Hepatocyte (in vitro differentiated cells): ENCODE data around the gene BOK. TPM values are rescaled to one million over a fixed set of nuclear protein-coding genes. Genes with fewer than 3 reads are reported as not detected.

Experiments
- DNase-seq: peaks from one replicate; pipeline ENCODE4 v3.0.0-alpha.2; 2016; ENCODE audit warnings: low spot score
- H2AFZ ChIP-seq: fragments of 200-600 bp; sonication (generic); 2 replicates; pipeline ENCODE4 v1.6.0; 2016; ENCODE audit warnings: antibody characterized with exemption, mild to moderate bottlenecking
- H3K27ac ChIP-seq: fragments of 200-600 bp; sonication (generic); 2 replicates; pipeline ENCODE4 v1.5.1; 2016; ENCODE audit warnings: mild to moderate bottlenecking
- H3K27me3 ChIP-seq: fragments of 200-600 bp; sonication (generic); 2 replicates; pipeline ENCODE4 v1.6.1; 2016
- H3K36me3 ChIP-seq: fragments of 200-600 bp; sonication (generic); replicated peaks from 2 replicates; pipeline ENCODE4 v1.5.1; 2016; ENCODE audit warnings: low read depth; ENCODE audit not compliant: insufficient read depth
- H3K4me1 ChIP-seq: fragments of 200-600 bp; sonication (generic); 2 replicates; pipeline ENCODE4 v1.5.1; 2016; ENCODE audit warnings: mild to moderate bottlenecking, moderate library complexity; ENCODE audit not compliant: insufficient read depth
- H3K4me2 ChIP-seq: fragments of 200-600 bp; sonication (generic); 2 replicates; pipeline ENCODE4 v1.6.0; 2016
- H3K4me3 ChIP-seq: fragments of 200-600 bp; sonication (generic); 2 replicates; pipeline ENCODE4 v1.5.1; 2016; ENCODE audit warnings: mild to moderate bottlenecking
- H3K79me2 ChIP-seq: fragments of 200-600 bp; sonication (generic); 2 replicates; pipeline ENCODE4 v1.6.0; 2017; ENCODE audit warnings: mild to moderate bottlenecking
- H3K9me2 ChIP-seq: fragments of 200-600 bp; sonication (generic); replicated peaks from 2 replicates; pipeline ENCODE4 v1.6.0; 2017; ENCODE audit warnings: mild to moderate bottlenecking; ENCODE audit not compliant: insufficient read depth
- H3K9me3 ChIP-seq: fragments of 200-600 bp; sonication (generic); 2 replicates; pipeline ENCODE4 v1.5.1; 2016; ENCODE audit warnings: low read depth, mild to moderate bottlenecking
- H4K20me1 ChIP-seq: fragments of 200-600 bp; sonication (generic); 2 replicates; pipeline ENCODE4 v1.6.0; 2016; ENCODE audit warnings: mild to moderate bottlenecking; ENCODE audit not compliant: insufficient read depth, poor library complexity, severe bottlenecking
- EZH2 ChIP-seq: fragments of 200-600 bp; sonication (generic); IDR thresholded peaks from 2 replicates; pipeline ENCODE4 v1.6.1; 2016; ENCODE audit warnings: antibody characterized with exemption, mild to moderate bottlenecking, borderline replicate concordance
- EZH2phosphoT487 ChIP-seq: fragments of 200-600 bp; sonication (generic); IDR thresholded peaks from one replicate; pipeline ENCODE4 v1.6.1; 2018; ENCODE audit warnings: antibody characterized with exemption, mild to moderate bottlenecking, low read depth, moderate library complexity; ENCODE audit not compliant: unreplicated experiment, severe bottlenecking
- WGBS: methylation state at CpG from one replicate; pipeline ENCODE4 v1.1.6; 2016; ENCODE audit warnings: low lambda C conversion rate; ENCODE audit errors: missing lambda C conversion rate; 5-methylcytosine and 5-hydroxymethylcytosine counted together
- polyA plus RNA-seq: library from polyadenylated mRNA; unstranded; fragments of >200 nt; fragmentation: Nextera tagmentation; extraction: Ambion mirVana; gene quantifications from 2 replicates; pipeline ENCODE4 v1.2.1, GENCODE V29; 2016
- total RNA-seq: library from RNA; depleted of rRNA; stranded (reverse); fragments of >200 nt; gene quantifications from 2 replicates; pipeline ENCODE4 v1.2.3, GENCODE V29; 2014
- TF ChIP-seq, protein P1 (sequence below): fragments of 200-600 bp; sonication (generic); IDR thresholded peaks from 2 replicates; pipeline ENCODE4 v1.5.1; 2016; ENCODE audit warnings: antibody characterized with exemption, mild to moderate bottlenecking; ENCODE audit not compliant: poor library complexity

The BOK gene
- total and polyA plus RNA-seq, 2 experiments from 2014 or later: 24.2 to 26.5 TPM

DNA sequence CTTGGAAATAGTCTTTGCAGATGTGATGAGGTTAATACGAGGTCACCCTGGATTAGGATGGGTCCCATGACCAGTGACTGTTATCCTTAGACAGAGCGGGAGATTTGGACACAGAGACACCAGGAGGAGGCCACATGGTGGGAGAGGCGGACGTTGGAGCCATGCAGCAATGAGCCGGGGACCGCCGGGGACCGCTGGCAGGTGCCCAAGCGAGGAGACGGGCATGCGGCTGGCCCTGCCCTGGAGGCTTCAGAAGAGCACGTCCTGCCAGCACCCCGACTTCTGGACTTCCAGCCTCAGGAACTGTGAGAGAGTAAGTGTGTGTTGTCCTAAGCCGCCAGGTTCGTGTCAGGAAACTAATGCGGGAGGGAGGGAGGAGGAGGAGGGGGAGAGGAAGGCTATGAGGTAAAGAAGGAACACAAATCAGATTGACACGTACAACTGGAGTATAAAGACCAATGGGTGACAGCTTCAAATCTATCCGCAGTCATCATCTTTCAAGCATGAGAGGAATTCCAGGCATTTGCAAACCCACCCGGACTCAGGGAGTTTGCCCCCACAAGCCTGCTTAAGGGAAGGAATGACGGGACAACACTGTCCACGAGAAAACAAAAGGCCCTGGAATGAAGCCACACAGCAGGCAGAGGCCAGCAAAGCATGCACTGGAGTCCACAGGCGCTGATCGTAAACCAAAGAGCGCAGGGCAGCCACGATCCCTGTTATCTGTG lies 11.6 kb upstream of the BOK start:
- no peaks in the 10 kb centered on the region for H3K9me3 ChIP-seq
- H2AFZ ChIP-seq: no peak overlapping the region
- peak overlapping the region; percentile 5 for H3K27ac ChIP-seq
- TF ChIP-seq EZH2 (no peak), EZH2phosphoT487 (no peak)
- TF ChIP-seq, protein P1, sequence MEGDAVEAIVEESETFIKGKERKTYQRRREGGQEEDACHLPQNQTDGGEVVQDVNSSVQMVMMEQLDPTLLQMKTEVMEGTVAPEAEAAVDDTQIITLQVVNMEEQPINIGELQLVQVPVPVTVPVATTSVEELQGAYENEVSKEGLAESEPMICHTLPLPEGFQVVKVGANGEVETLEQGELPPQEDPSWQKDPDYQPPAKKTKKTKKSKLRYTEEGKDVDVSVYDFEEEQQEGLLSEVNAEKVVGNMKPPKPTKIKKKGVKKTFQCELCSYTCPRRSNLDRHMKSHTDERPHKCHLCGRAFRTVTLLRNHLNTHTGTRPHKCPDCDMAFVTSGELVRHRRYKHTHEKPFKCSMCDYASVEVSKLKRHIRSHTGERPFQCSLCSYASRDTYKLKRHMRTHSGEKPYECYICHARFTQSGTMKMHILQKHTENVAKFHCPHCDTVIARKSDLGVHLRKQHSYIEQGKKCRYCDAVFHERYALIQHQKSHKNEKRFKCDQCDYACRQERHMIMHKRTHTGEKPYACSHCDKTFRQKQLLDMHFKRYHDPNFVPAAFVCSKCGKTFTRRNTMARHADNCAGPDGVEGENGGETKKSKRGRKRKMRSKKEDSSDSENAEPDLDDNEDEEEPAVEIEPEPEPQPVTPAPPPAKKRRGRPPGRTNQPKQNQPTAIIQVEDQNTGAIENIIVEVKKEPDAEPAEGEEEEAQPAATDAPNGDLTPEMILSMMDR: no peak
- H3K4me3 ChIP-seq: no peak overlapping the region
- peak; percentile 47 for DNase-seq
- H3K79me2 ChIP-seq: no peaks in the 10 kb centered on the region
- WGBS: 43% methylated on average over 25 of the region's 25 CpGs
- no peaks in the 10 kb centered on the region for H3K9me2 ChIP-seq
- H3K36me3 ChIP-seq: no peaks in the 10 kb centered on the region
- H3K4me1 ChIP-seq: peaks cover 26% of the 10 kb centered on the region
- peaks cover 6% of the 10 kb centered on the region for H3K27me3 ChIP-seq
- H3K4me2 ChIP-seq: peak overlapping the region; percentile 14
- H4K20me1 ChIP-seq: no peaks in the 10 kb centered on the region

DNA sequence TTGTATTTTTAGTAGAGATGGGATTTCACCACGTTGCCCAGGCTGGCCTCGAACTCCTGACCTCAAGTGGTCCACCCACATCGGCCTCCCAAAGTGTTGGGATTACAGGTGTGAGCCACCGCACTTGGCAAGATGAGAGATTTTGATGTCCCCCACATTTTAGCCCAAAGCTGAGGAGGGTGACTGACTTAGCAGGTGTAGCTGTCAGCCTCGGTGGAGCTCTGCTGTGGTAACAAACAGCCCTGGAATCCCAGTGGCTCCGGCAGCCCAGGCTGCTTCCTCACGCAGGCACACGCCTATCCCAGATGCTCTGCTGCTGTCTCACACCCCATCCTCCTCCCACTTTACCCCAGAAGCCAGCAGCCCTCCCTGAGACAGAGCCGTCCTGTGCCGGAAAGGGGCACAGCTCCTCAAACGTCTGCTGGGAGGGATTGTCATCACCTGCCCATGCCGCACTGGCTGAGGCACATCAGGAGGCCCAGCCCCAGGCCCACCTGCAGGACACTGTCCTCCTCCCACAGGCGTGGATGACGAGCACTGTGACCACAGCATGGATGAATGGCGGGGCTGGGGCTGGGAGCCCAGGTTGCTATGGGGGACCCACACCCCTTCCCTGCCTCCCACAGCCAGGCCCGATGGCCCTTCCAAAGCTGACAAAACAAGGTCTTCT lies 10.6 kb upstream of the BOK start:
- Histone ChIP-seq H3K27me3 (no peaks in the 10 kb centered on the region), H3K36me3 (no peaks in the 10 kb centered on the region), H3K4me3 (no peak overlapping the region), H3K27ac (no peak overlapping the region), H2AFZ (no peak overlapping the region), H3K9me3 (no peaks in the 10 kb centered on the region), H3K9me2 (no peaks in the 10 kb centered on the region), H3K4me2 (peak overlapping the region; percentile 14), H3K79me2 (no peaks in the 10 kb centered on the region), H4K20me1 (no peaks in the 10 kb centered on the region), H3K4me1 (peaks cover 28% of the 10 kb centered on the region)
- no peak for DNase-seq
- no peak for TF ChIP-seq EZH2phosphoT487
- TF ChIP-seq, protein P1: no peak
- TF ChIP-seq EZH2: no peak
- 96% methylated on average over 16 of the region's 16 CpGs for WGBS

DNA sequence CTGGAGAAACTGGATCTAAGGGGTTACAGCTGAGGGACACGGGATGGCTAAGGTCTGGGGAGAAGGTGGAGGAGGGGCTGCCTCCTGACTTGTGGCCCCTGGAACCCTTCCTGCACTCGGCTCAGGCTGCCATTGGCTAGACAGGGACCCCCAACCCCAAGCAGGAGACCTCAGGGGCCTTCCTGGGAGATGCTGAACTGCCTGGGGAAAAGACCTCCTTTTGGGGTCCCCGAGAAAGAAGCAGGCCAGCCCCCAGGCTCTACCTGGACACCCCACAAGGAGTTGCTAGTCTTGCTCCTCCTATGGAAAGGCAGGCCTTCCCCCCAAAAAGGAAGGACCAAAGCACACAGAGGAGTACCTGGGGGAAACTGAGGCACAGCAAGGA lies 10.1 kb upstream of the BOK start:
- H3K4me1 ChIP-seq: peaks cover 28% of the 10 kb centered on the region
- no peaks in the 10 kb centered on the region for H3K9me2 ChIP-seq
- no peaks in the 10 kb centered on the region for H4K20me1 ChIP-seq
- H3K9me3 ChIP-seq: no peaks in the 10 kb centered on the region
- H3K79me2 ChIP-seq: no peaks in the 10 kb centered on the region
- 87% methylated on average over 3 of the region's 3 CpGs for WGBS
- H3K4me3 ChIP-seq: no peak overlapping the region
- H3K27me3 ChIP-seq: no peaks in the 10 kb centered on the region
- TF ChIP-seq, protein P1: no peak
- TF ChIP-seq EZH2phosphoT487: no peak
- no peak for TF ChIP-seq EZH2
- H3K4me2 ChIP-seq: no peak overlapping the region
- H3K36me3 ChIP-seq: no peaks in the 10 kb centered on the region
- no peak overlapping the region for H3K27ac ChIP-seq
- DNase-seq: no peak
- no peak overlapping the region for H2AFZ ChIP-seq
